HT-29 (cell line): ENCODE results near the gene DOC2A. TPM values are rescaled to one million over a fixed set of nuclear protein-coding genes. Genes with fewer than 3 reads are reported as not detected.

Experiments used
- DNase-seq: peaks from one replicate; pipeline ENCODE4 v3.0.0-alpha.2; 2015; ENCODE audit warnings: low spot score
- total RNA-seq: library from RNA; depleted of rRNA; stranded (reverse); fragments of >200 nt; shearing (Covaris generic); gene quantifications from 2 replicates; pipeline ENCODE4 v1.2.3, GENCODE V29; 2014

Gene DOC2A
- total RNA-seq, 1 experiment from 2014 or later, result 0.89 TPM

DNA sequence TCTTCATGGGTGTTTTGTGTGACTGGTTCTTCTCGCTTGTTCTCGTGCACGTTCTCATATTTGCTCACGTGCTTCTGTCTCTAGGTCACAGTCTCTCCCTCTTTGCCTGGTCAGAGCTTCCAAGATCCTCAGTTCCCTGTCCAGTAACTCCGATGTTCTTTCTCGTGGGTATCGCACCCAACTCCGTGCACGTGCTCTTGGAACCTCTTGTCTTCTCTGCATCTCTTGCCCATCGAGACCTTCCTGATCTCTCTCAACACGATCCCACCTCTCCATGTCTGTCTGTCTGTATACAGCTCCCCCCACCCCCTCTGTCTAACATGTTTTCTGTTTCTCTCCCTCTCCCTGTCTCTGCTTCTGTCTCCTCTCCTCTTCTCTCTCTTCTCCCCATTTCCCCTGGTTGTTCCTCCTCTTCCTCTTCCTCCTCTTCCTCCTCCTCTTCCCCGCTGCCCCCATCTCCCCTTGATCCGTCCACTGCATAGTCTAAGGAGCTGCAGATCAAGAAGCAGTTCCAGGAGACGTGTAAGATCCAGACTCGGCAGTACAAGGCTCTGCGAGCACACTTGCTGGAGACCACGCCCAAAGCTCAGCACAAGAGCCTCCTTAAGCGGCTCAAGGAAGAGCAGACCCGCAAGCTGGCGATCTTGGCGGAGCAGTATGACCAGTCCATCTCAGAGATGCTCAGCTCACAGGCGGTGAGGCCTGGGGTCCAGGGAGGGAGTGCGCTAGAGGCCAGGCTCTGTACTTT, 21.5 kb downstream of the DOC2A start:
- DNase-seq, result no peak

DNA sequence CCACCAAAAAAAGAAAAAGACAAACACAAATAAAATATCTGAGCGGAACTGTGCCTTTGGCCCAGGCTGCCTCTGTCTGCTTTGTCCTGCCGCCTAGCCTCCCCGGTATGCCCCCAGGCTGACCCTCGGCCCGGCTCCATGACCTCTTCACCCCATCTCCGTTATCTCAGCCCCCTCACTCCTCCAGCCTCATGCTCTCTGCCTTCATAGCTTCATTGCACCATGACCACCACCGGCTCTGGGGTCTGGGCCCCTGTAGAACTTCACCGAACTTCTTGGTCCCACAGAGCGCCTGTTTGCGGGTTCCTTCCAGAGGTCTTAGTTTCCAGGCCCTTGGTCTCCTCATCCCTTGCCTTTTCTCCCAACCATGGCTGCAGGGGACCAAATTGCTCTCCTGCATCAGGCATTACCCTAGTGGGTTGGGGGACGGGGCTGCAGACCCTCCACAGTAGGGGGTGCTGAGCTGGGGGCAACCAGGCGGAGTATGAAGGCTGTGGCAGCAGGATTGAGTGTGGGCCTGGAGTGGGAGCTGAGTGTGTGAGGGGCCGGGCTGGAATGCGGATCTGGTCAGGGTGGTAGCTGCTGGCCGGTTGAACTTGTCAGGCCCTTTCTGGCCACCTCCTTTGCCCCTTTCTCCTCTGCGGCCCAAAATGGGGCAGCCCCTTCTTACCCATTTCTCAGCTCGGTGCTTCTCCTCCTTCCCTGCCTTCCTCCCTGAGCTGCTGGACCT, 22.3 kb downstream of the DOC2A start:
- no peak for DNase-seq

DNA sequence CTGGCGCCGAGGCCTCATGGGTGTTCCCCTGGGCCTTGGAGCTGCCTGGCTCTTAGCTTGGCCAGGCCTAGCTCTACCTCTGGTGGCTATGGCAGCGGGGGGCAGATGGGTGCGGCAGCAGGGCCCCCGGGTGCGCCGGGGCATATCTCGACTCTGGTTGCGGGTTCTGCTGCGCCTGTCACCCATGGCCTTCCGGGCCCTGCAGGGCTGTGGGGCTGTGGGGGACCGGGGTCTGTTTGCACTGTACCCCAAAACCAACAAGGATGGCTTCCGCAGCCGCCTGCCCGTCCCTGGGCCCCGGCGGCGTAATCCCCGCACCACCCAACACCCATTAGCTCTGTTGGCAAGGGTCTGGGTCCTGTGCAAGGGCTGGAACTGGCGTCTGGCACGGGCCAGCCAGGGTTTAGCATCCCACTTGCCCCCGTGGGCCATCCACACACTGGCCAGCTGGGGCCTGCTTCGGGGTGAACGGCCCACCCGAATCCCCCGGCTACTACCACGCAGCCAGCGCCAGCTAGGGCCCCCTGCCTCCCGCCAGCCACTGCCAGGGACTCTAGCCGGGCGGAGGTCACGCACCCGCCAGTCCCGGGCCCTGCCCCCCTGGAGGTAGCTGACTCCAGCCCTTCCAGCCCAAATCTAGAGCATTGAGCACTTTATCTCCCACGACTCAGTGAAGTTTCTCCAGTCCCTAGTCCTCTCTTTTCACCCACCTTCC, 23.3 kb downstream of the DOC2A start:
- no peak for DNase-seq

GRCh38 chr16:29986931-29987330, 23.9 kb downstream of the DOC2A start:
- DNase-seq, result no peak

GRCh38 chr16:29986231-29986630, 24.6 kb downstream of the DOC2A start:
- DNase-seq, result no peak

DNA sequence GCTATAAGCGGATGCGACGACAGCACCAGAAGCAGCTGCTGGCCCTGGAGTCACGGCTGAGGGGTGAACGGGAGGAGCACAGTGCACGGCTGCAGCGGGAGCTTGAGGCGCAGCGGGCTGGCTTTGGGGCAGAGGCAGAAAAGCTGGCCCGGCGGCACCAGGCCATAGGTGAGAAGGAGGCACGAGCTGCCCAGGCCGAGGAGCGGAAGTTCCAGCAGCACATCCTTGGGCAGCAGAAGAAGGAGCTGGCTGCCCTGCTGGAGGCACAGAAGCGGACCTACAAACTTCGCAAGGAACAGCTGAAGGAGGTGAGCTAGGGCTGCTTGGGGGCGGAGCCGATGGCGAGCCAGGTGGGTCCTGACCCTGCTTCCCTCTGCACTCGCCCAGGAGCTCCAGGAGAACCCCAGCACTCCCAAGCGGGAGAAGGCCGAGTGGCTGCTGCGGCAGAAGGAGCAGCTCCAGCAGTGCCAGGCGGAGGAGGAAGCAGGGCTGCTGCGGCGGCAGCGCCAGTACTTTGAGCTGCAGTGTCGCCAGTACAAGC, 25.5 kb downstream of the DOC2A start:
- no peak for DNase-seq

DNA sequence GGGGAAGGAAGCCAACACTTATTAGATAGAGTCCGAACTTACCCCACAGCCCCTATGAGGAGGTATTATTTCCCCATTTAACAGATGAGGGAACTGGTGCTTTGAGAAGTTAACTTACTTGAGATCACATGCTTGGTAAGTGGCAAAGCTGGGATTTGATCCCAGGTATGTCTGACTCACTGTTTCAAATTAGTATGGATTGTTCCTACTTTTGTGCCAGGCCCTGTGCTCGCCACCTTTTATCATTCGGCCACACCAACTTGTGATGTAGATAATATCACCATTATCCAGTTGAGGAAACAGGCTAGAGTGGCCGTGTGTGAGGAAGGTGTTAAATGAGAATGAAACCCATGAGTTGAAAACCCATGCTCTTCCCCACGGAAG, 26.1 kb downstream of the DOC2A start:
- DNase-seq, result no peak

- DNase-seq, result no peak
These were observed 26.6 kb downstream of the DOC2A start for GRCh38 chr16:29984137-29984763.

DNA sequence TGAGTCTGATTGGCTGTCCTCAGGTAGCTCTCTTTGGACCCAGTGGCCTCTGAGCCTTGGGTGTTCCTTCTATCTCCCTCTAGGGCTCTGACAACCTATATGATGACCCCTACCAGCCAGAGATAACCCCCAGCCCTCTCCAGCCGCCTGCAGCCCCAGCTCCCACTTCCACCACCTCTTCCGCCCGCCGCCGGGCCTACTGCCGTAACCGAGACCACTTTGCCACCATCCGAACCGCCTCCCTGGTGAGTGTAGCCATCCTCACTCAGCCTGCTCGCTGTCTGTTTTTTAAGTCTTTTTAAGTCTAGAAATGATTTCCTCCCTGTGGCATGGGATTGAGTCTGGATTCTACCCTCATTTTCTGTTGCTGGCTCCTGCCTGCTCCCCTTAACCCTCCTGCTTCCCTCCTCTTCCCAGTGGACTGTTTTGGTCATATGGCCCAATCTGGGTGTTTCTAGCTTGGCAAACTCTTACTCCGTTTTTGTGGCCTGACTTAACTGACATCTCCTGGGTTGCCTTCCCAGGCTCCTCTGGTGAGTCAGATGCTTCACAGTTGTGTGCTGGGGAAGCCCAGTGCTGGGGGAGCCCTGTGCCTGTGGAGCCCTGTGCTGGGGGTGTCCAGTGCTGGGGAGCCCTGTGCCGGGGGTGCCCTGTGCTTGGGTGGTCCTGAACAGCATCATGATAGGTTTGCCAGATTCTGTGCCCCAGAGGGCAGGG, 27.2 kb downstream of the DOC2A start:
- no peak for DNase-seq

- DNase-seq, result no peak
These were observed 28.0 kb downstream of the DOC2A start for GRCh38 chr16:29982560-29983419.

GRCh38 chr16:29978564-29979270, 32.1 kb downstream of the DOC2A start:
- no peak for DNase-seq

DNA sequence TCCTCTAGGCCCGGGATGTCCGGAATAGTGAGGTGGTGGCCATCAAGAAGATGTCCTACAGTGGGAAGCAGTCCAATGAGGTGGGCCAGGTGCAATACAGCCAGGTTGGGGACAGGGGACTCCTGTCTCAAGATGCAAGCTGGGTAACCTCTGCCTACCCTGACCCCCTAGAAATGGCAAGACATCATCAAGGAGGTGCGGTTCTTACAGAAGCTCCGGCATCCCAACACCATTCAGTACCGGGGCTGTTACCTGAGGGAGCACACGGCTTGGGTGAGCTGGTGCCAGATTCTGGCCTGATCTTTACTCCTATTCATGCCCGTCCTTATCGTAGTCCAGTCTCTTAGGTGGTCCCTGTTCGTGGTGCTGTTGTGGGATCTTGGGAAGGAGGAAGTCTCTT, 32.7 kb downstream of the DOC2A start:
- no peak for DNase-seq

DNA sequence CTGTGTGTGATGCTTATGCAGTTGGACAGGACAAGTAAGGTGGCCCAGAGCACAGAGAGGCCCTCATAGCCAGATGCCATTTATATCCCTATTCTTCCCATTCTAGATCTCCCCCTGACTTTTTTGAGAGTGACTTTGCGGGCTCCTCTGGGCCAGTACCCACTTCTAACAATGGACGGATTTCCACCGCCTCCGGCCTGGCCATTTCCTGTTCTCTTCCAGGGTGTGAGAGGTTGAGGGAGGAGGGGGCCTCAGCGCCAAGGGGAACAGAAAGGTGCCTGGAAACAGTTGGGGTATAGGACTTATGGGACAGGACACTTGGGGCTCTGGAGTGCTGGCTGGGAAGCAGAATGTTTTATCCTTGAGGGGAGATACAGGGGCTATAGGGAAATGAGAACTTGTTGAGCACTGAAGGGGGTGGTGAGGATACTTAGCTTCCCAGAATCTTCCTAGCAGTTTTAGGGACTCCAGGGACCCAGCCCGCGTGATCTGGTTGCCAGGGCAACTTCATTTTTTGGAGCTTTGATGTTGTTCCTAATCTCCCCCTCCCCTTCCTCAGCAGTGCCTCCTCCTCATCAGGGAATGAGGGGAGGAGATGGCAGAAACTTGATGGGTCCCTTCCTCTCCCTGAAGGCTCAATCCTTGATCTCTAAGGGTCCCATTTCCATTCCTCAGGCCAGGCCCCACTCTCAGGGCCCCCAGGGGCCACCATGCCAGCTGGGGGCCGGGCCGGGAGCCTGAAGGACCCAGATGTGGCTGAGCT, 33.6 kb downstream of the DOC2A start:
- no peak for DNase-seq

GRCh38 chr16:29975811-29976511, 34.9 kb downstream of the DOC2A start:
- DNase-seq, result no peak

DNA sequence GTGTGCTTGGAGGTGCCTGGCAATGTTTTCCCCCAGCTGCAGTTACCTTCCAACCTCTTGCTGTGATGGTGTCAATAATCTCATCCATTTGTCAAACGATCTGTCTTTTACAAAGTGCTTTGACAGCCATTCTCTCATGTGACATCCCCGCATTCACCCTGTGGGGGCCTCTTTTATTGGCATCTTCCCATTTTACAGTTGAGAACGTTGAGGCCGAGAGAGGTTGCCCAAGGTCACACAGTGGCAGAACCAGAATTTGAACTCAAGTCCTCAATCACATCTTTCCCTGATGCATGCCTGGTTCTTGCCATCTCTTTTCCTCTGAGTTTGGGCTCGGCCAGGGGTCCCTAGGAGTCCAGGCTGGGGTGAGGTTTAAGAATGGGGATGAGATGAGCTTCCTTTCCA, 35.7 kb downstream of the DOC2A start:
- DNase-seq, result no peak

DNA sequence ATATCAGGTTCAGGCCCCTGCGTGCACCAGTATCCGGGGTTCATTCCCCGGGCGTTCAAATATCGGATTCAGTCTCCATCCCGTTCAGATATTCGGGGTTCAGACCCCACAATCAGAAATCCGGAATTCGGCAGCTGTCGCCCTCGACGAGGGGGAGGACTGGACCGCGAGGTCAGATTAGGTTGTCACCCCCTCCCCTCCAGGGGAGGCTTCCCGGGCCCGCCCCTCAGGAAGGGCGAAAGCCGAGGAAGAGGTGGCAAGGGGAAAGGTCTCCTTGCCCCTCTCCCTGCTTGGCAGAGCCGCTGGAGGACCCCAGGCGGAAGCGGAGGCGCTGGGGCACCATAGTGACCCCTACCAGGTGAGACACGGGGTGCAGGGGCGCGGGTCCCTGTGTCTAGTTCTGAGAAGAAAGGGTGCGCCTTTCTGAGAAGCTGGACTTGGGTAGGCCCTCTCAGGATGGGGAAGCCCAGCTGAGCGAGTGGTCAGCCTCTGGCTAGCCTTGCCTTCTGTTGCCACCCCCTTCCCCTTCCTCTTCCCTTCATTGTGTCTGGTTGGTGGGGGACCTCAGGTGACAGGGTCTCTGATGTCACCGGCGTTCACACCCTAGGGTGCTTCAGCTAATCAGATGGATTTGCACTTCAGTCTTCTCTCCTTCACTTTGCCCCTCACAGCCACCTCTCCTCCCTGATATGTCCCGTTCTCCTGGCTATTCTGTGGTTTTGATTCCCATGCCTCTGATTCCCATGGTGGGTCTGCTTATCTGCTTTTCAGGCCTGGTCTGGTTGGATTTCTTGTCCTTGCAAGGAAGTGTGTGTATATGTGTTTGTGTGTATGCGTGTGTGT, 36.3 kb downstream of the DOC2A start:
- DNase-seq, result no peak
